HCT116 (cell line): ENCODE data around the gene TLR8. TPM values are rescaled to one million over a fixed set of nuclear protein-coding genes. Genes with fewer than 3 reads are reported as not detected.

Experiments
- ATAC-seq: fragments of 200-7000 bp; cut with Tn5 transposase; 2 replicates; pipeline ENCODE4 v1.9.1; 2020; ENCODE audit warnings: mild to moderate bottlenecking, moderate library complexity
- BruUV-seq: library from RNA; stranded (reverse); fragments of 400-500 nt; replicated peaks from 2 replicates; lab custom pipeline; 2021; lab: Mats Ljungman, UMichigan
- CTCF ChIA-PET: fragments of 300-600 bp; sonication (Branson Sonifier 250); formaldehyde crosslinking; loops from one replicate; lab custom pipeline; 2021; ENCODE audit warnings: antibody characterized with exemption; lab: Charles Lee
- POLR2A ChIA-PET: fragments of 300-600, 350-600 bp; sonication (Branson Sonifier 250); formaldehyde crosslinking; loops from one replicate; lab custom pipeline; 2021; ENCODE audit warnings: antibody characterized with exemption; lab: Charles Lee
- RAD21 ChIA-PET, 2 experiments: fragments of 300-600 bp; sonication (Branson Sonifier 250); formaldehyde crosslinking; loops; one replicate each; lab custom pipeline; 2023; ENCODE audit warnings: low total read pairs in 2 of 2; ENCODE audit not compliant: uncharacterized antibody in 2 of 2, unreplicated experiment in 2 of 2, low non-redundant PET in 1 of 2; lab: Charles Lee
- DNase-seq: peaks from one replicate; pipeline ENCODE4 v3.0.0-alpha.2; 2010; ENCODE audit warnings: low read depth, low spot score
- H2AFZ ChIP-seq: fragments of 200-600 bp; shearing (Covaris generic), sonication (generic); 2 replicates; pipeline ENCODE4 v1.6.1; 2017; ENCODE audit warnings: low read depth, mixed run types, mixed read lengths, antibody characterized with exemption, low read length; ENCODE audit not compliant: poor library complexity, severe bottlenecking
- H3K27ac ChIP-seq: 2 replicates; pipeline ENCODE4 v1.5.1; 2012; ENCODE audit warnings: low read depth, low read length
- H3K27me3 ChIP-seq: fragments of 200-600 bp; sonication (generic); 2 replicates; pipeline ENCODE4 v1.6.1; 2016; ENCODE audit warnings: mixed run types, low read length, mixed read lengths; ENCODE audit not compliant: insufficient read depth
- H3K36me3 ChIP-seq, 2 experiments: fragments of 200-500 bp in 1 of 2; fragments of 200-600 bp in 1 of 2; sonication (Bioruptor generic) in 1 of 2; sonication (generic) in 1 of 2; 2 replicates each; pipeline versions ENCODE4 v1.5.1 to v1.6.1; 2014 to 2016; ENCODE audit warnings: low read length in 2 of 2, inconsistent platforms in 1 of 2, mixed read lengths in 1 of 2, mixed run types in 1 of 2; ENCODE audit not compliant: insufficient read depth in 2 of 2, control insufficient read depth in 1 of 2
- H3K4me1 ChIP-seq, 2 experiments: fragments of 200-600 bp in 1 of 2; sonication (generic) in 1 of 2; 2 replicates each; pipeline versions ENCODE4 v1.5.1 to v1.6.1; 2012 to 2017; ENCODE audit warnings: low read length in 2 of 2, inconsistent platforms in 1 of 2, mild to moderate bottlenecking in 1 of 2, mixed read lengths in 1 of 2, mixed run types in 1 of 2, moderate library complexity in 1 of 2; ENCODE audit not compliant: insufficient read depth in 2 of 2, control insufficient read depth in 1 of 2
- H3K4me2 ChIP-seq: fragments of 200-600 bp; sonication (generic); 2 replicates; pipeline ENCODE4 v1.6.1; 2017; ENCODE audit warnings: mixed run types, low read length, mixed read lengths
- H3K4me3 ChIP-seq, 2 experiments: fragments of 200-600 bp in 1 of 2; sonication (generic) in 1 of 2; replicated peaks in 1 of 2; 2 replicates each; pipeline ENCODE4 v1.5.1; 2011 to 2016; ENCODE audit warnings: low read length in 2 of 2, control low read depth in 1 of 2, low read depth in 1 of 2, mild to moderate bottlenecking in 1 of 2, mixed read lengths in 1 of 2, mixed run types in 1 of 2
- H3K79me2 ChIP-seq: fragments of 200-600 bp; sonication (generic); 2 replicates; pipeline ENCODE4 v1.6.1; 2017; ENCODE audit warnings: mild to moderate bottlenecking, mixed run types, low read length, moderate library complexity, mixed read lengths; ENCODE audit not compliant: insufficient read depth
- H3K9ac ChIP-seq: fragments of 200-600 bp; sonication (generic); 2 replicates; pipeline ENCODE4 v1.6.1; 2016; ENCODE audit warnings: low read length, mixed read lengths
- H3K9me2 ChIP-seq: fragments of 200-600 bp; sonication (generic), shearing (Covaris generic); 2 replicates; pipeline ENCODE4 v1.6.1; 2017; ENCODE audit warnings: mixed run types, mild to moderate bottlenecking, moderate library complexity; ENCODE audit not compliant: insufficient read depth
- H3K9me3 ChIP-seq, 2 experiments: fragments of 200-500 bp in 1 of 2; fragments of 200-600 bp in 1 of 2; sonication (Bioruptor generic) in 1 of 2; sonication (generic) in 1 of 2; 2 replicates each; pipeline ENCODE4 v1.6.1; 2014 to 2017; ENCODE audit warnings: low read length in 2 of 2, mixed read lengths in 2 of 2, inconsistent platforms in 1 of 2, low read depth in 1 of 2, mild to moderate bottlenecking in 1 of 2, mixed run types in 1 of 2, moderate library complexity in 1 of 2; ENCODE audit not compliant: control insufficient read depth in 1 of 2, insufficient read depth in 1 of 2
- H4K20me1 ChIP-seq: fragments of 200-600 bp; sonication (generic), shearing (Covaris generic); 2 replicates; pipeline ENCODE4 v1.6.1; 2017; ENCODE audit warnings: mixed run types, mild to moderate bottlenecking, moderate library complexity; ENCODE audit not compliant: insufficient read depth
- CEBPB ChIP-seq: IDR thresholded peaks from 2 replicates; pipeline ENCODE4 v1.6.1; 2012; ENCODE audit warnings: low read depth
- EGR1 ChIP-seq: IDR thresholded peaks from 2 replicates; pipeline ENCODE4 v1.6.1; 2012; ENCODE audit warnings: low read depth
- ELF1 ChIP-seq: IDR thresholded peaks from 2 replicates; pipeline ENCODE4 v1.6.1; 2012; ENCODE audit warnings: low read depth, borderline replicate concordance
- EZH2 ChIP-seq: fragments of 200-600 bp; sonication (generic); IDR thresholded peaks from 2 replicates; pipeline ENCODE4 v1.6.1; 2017; ENCODE audit warnings: antibody characterized with exemption, mixed run types
- EZH2phosphoT487 ChIP-seq: fragments of 200-600 bp; IDR thresholded peaks from 2 replicates; pipeline ENCODE4 v1.6.1; 2018; ENCODE audit warnings: antibody characterized with exemption, borderline replicate concordance
- FOSL1 ChIP-seq: IDR thresholded peaks from 2 replicates; pipeline ENCODE4 v1.6.1; 2012; ENCODE audit warnings: low read depth
- JUND ChIP-seq: IDR thresholded peaks from 2 replicates; pipeline ENCODE4 v1.6.1; 2012
- RAD21 ChIP-seq: IDR thresholded peaks from 2 replicates; pipeline ENCODE4 v1.6.1; 2012; ENCODE audit warnings: low read depth, mild to moderate bottlenecking
- SRF ChIP-seq: IDR thresholded peaks from 2 replicates; pipeline ENCODE4 v1.6.1; 2012; ENCODE audit warnings: low read depth
- TCF7L2 ChIP-seq: IDR thresholded peaks from 2 replicates; pipeline ENCODE4 v1.7.0; 2011; ENCODE audit warnings: borderline replicate concordance, inconsistent platforms; ENCODE audit not compliant: insufficient read depth, insufficient read length; ENCODE audit errors: extremely low read depth
- ZFX ChIP-seq: fragments of 450-650 bp; IDR thresholded peaks from 2 replicates; pipeline ENCODE4 v1.6.1; 2017
- ZNF274 ChIP-seq: fragments of 200-500 bp; sonication (Bioruptor generic); IDR thresholded peaks from 2 replicates; pipeline ENCODE4 v1.6.1; 2014; ENCODE audit warnings: mild to moderate bottlenecking, low read depth, low read length, inconsistent platforms
- intact Hi-C: fragments of 100-400 bp; cut with micrococcal nuclease; formaldehyde crosslinking; loops from 2 replicates; pipeline ENCODE4 v1.10.0; 2022
- total RNA-seq: library from RNA; stranded (reverse); gene quantifications from one replicate; pipeline ENCODE4 v1.2.1, GENCODE V29; 2021; ENCODE audit not compliant: unreplicated experiment
- TF ChIP-seq, protein P1 (sequence below), 3 experiments: fragments of 200-600 bp in 1 of 3; sonication (generic) in 1 of 3; IDR thresholded peaks in 2 of 3; conservative IDR thresholded peaks in 1 of 3; 2 replicates each; pipeline ENCODE4 v1.5.1; 2012 to 2017; ENCODE audit warnings: low read depth in 2 of 3, low read length in 2 of 3, antibody characterized with exemption in 1 of 3, borderline replicate concordance in 1 of 3, control low read depth in 1 of 3, mild to moderate bottlenecking in 1 of 3, mixed read lengths in 1 of 3, mixed run types in 1 of 3, moderate library complexity in 1 of 3; ENCODE audit not compliant: insufficient read depth in 1 of 3
- TF ChIP-seq, protein P2 (sequence below): IDR thresholded peaks from 2 replicates; pipeline ENCODE4 v1.6.1; 2012
- TF ChIP-seq, protein P3 (sequence below): IDR thresholded peaks from 2 replicates; pipeline ENCODE4 v1.6.1; 2011; ENCODE audit warnings: mild to moderate bottlenecking, low read length, moderate library complexity; ENCODE audit not compliant: insufficient replicate concordance; ENCODE audit errors: extremely low read depth

TLR8 gene
- total RNA-seq, 1 experiment from 2014 or later = not detected

DNA sequence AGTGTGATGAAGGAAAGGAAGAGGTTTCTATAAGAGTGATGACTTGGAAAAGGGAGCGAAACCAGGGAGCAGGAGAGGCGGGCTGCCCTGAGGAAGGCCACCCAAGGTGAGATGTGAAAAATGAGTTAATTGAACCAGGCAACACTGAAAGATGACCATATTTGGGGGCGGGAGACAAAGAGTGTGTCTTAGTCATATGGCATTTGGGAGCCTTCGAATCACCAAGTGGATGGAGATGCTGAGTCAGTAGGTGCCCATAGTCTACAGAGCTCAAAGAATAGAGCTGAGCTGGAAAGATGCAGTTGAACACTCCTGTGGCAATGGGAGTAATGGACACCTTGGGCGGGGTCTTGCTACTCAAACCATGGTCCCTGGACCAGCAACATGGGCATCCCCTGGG lies 8.3 kb upstream of the TLR8 start:
- no peaks in the 10 kb centered on the region for H3K9me2 ChIP-seq
- H3K36me3 ChIP-seq = no peaks in the 10 kb centered on the region
- ATAC-seq (no peak), DNase-seq (no peak)
- H3K9me3 ChIP-seq = no peaks in the 10 kb centered on the region
- H3K4me3 ChIP-seq = no peak overlapping the region
- H3K79me2 ChIP-seq = no peaks in the 10 kb centered on the region
- CTCF ChIA-PET = interaction anchor here (1.3 kb wide), 1 partner anchor 84 kb away, joined by 4 read pairs; no protein-coding TSS in a partner anchor
- BruUV-seq = no TSS peak
- H3K4me1 ChIP-seq = no peaks in the 10 kb centered on the region
- POLR2A ChIA-PET = no interaction called here
- RAD21 ChIA-PET = no interaction called here
- H2AFZ ChIP-seq = no peak overlapping the region
- no peak overlapping the region for H3K4me2 ChIP-seq
- TF ChIP-seq, protein P1, sequence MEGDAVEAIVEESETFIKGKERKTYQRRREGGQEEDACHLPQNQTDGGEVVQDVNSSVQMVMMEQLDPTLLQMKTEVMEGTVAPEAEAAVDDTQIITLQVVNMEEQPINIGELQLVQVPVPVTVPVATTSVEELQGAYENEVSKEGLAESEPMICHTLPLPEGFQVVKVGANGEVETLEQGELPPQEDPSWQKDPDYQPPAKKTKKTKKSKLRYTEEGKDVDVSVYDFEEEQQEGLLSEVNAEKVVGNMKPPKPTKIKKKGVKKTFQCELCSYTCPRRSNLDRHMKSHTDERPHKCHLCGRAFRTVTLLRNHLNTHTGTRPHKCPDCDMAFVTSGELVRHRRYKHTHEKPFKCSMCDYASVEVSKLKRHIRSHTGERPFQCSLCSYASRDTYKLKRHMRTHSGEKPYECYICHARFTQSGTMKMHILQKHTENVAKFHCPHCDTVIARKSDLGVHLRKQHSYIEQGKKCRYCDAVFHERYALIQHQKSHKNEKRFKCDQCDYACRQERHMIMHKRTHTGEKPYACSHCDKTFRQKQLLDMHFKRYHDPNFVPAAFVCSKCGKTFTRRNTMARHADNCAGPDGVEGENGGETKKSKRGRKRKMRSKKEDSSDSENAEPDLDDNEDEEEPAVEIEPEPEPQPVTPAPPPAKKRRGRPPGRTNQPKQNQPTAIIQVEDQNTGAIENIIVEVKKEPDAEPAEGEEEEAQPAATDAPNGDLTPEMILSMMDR (IDR thresholded peaks at IDR 0.05 in 2 of 3, conservative IDR thresholded peaks at IDR 0.05 in 1 of 3; ENCODE audit: borderline replicate concordance in 1 of 3, insufficient read depth in 1 of 3, low read depth in 2 of 3, low read length in 2 of 3) = no peak
- no peak for TF ChIP-seq ZFX
- TF ChIP-seq, protein P2, sequence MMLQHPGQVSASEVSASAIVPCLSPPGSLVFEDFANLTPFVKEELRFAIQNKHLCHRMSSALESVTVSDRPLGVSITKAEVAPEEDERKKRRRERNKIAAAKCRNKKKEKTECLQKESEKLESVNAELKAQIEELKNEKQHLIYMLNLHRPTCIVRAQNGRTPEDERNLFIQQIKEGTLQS = no peak
- no peak for TF ChIP-seq JUND
- no peak for TF ChIP-seq ELF1
- no peak for TF ChIP-seq EZH2
- no peak for TF ChIP-seq CEBPB
- no peak for TF ChIP-seq RAD21
- intact Hi-C loops = no loop called here
- H3K27me3 ChIP-seq = no peaks in the 10 kb centered on the region
- no peak overlapping the region for H3K9ac ChIP-seq
- no peaks in the 10 kb centered on the region for H4K20me1 ChIP-seq
- no peak overlapping the region for H3K27ac ChIP-seq

DNA sequence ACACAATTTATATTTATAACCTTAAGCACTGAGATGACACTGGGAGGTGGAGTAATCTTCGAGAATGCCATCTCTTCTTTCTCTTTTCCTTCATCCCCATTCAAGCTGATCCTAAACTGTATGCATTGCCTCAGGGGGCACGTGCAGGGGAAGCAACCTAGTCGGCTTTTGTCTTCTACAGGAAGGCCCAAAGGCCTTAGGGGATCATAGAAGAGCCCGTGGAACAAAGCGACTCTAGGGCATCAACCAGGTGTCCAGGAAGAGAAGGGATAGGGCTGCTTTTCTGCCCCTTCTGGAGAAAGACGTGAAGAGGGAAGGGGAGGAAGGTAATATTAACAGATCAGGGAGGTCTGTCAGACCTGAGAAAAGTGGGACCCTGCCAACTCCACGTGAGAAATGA lies 6.9 kb upstream of the TLR8 start:
- Histone ChIP-seq H3K79me2 (no peaks in the 10 kb centered on the region), H3K27me3 (no peaks in the 10 kb centered on the region), H3K36me3 (no peaks in the 10 kb centered on the region), H3K4me3 (no peak overlapping the region), H3K9me3 (no peaks in the 10 kb centered on the region), H3K4me1 (no peaks in the 10 kb centered on the region), H3K9ac (no peak overlapping the region), H3K4me2 (no peak overlapping the region), H2AFZ (no peak overlapping the region), H3K27ac (no peak overlapping the region), H4K20me1 (no peaks in the 10 kb centered on the region), H3K9me2 (no peaks in the 10 kb centered on the region)
- ChIA-PET RAD21 (no interaction called here), CTCF (no interaction called here), POLR2A (no interaction called here)
- DNase-seq = no peak
- ATAC-seq = no peak
- BruUV-seq = no TSS peak
- intact Hi-C loops = no loop called here
- TF ChIP-seq JUND (no peak), FOSL1 (no peak), EGR1 (no peak), ELF1 (no peak), SRF (no peak), TCF7L2 (no peak), EZH2phosphoT487 (no peak), ZNF274 (no peak), EZH2 (no peak)
- TF ChIP-seq, protein P3, sequence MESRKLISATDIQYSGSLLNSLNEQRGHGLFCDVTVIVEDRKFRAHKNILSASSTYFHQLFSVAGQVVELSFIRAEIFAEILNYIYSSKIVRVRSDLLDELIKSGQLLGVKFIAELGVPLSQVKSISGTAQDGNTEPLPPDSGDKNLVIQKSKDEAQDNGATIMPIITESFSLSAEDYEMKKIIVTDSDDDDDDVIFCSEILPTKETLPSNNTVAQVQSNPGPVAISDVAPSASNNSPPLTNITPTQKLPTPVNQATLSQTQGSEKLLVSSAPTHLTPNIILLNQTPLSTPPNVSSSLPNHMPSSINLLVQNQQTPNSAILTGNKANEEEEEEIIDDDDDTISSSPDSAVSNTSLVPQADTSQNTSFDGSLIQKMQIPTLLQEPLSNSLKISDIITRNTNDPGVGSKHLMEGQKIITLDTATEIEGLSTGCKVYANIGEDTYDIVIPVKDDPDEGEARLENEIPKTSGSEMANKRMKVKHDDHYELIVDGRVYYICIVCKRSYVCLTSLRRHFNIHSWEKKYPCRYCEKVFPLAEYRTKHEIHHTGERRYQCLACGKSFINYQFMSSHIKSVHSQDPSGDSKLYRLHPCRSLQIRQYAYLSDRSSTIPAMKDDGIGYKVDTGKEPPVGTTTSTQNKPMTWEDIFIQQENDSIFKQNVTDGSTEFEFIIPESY = no peak
- TF ChIP-seq, protein P2 = no peak
